NCI-H345 (cell line): ENCODE data around the gene MRPS16.

ENCODE experiments used
- DNase-seq: peaks from one replicate; lab custom pipeline; 2025; lab: John Stamatoyannopoulos, UW

Gene MRPS16

GRCh38 chr10:73239908-73240307 is 12.5 kb downstream of the MRPS16 start:
- no peak for DNase-seq

GRCh38 chr10:73238990-73239566 is 13.4 kb downstream of the MRPS16 start:
- DNase-seq, result no peak

GRCh38 chr10:73234695-73235094 is 17.7 kb downstream of the MRPS16 start:
- DNase-seq, result no peak

- DNase-seq, result no peak
These were observed 18.6 kb downstream of the MRPS16 start for GRCh38 chr10:73233883-73234282.

- DNase-seq, result no peak
These were observed 19.6 kb downstream of the MRPS16 start for GRCh38 chr10:73232887-73233286.

- no peak for DNase-seq
These were observed 22.9 kb downstream of the MRPS16 start for GRCh38 chr10:73229567-73229966.

GRCh38 chr10:73228247-73228646 is 24.2 kb downstream of the MRPS16 start:
- no peak for DNase-seq

GRCh38 chr10:73226663-73227062 is 25.8 kb downstream of the MRPS16 start:
- no peak for DNase-seq

GRCh38 chr10:73225518-73225917 is 26.9 kb downstream of the MRPS16 start:
- DNase-seq, result no peak

- no peak for DNase-seq
These were observed 31.5 kb downstream of the MRPS16 start for GRCh38 chr10:73220989-73221388.

- no peak for DNase-seq
These were observed 33.1 kb downstream of the MRPS16 start for GRCh38 chr10:73219384-73219783.

GRCh38 chr10:73218431-73219191 is 33.8 kb downstream of the MRPS16 start:
- no peak for DNase-seq

GRCh38 chr10:73217628-73218027 is 34.8 kb downstream of the MRPS16 start:
- no peak for DNase-seq

GRCh38 chr10:73215749-73216148 is 36.7 kb downstream of the MRPS16 start:
- no peak for DNase-seq

GRCh38 chr10:73211106-73211811 is 41.2 kb downstream of the MRPS16 start:
- DNase-seq, result no peak

GRCh38 chr10:73210395-73211105 is 41.9 kb downstream of the MRPS16 start:
- no peak for DNase-seq

GRCh38 chr10:73209705-73210104 is 42.7 kb downstream of the MRPS16 start:
- no peak for DNase-seq

- no peak for DNase-seq
These were observed 44.6 kb downstream of the MRPS16 start for GRCh38 chr10:73207883-73208282.

- DNase-seq, result no peak
These were observed 46.1 kb downstream of the MRPS16 start for GRCh38 chr10:73206385-73206784.

GRCh38 chr10:73205890-73206289 is 46.6 kb downstream of the MRPS16 start:
- DNase-seq, result no peak

GRCh38 chr10:73205081-73205480 is 47.4 kb downstream of the MRPS16 start:
- DNase-seq, result no peak
